ENCODE results near the gene HSPBP1. TPM values are rescaled to one million over a fixed set of nuclear protein-coding genes. Genes with fewer than 3 reads are reported as not detected.

HSPBP1 gene
- total RNA-seq, 3 donors from 2014 or later = 25.6 to 36.0 (median 29.5) TPM

DNA sequence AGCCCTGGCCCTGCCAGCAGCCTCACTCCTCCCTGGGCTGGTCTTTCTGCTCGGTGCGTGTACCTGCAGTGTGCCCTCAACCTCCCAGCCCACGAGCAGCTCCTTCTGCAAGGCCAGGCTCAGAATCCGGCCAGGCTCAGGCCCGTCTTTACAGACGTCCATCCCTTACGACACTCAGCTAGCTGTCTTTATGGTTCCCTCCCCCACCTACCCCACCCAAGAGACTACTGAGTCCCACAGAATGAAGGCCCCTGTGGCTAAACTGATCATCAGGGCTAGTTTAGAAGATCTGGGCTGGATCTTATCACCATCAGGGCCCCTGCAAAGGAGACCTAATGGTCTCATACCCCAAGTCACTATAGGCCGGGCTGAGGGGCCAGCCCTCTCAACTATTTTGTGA, 34.5 kb upstream of the HSPBP1 start:
- no peak for DNase-seq
- Histone ChIP-seq H3K4me1 (ENCODE audit: low read depth) (no peaks in the 10 kb centered on the region), H3K36me3 (ENCODE audit: low read depth) (no peaks in the 10 kb centered on the region), H3K4me3 (no peak overlapping the region), H3K9me3 (no peaks in the 10 kb centered on the region)
- ATAC-seq = no peak
- TF ChIP-seq, protein P1, sequence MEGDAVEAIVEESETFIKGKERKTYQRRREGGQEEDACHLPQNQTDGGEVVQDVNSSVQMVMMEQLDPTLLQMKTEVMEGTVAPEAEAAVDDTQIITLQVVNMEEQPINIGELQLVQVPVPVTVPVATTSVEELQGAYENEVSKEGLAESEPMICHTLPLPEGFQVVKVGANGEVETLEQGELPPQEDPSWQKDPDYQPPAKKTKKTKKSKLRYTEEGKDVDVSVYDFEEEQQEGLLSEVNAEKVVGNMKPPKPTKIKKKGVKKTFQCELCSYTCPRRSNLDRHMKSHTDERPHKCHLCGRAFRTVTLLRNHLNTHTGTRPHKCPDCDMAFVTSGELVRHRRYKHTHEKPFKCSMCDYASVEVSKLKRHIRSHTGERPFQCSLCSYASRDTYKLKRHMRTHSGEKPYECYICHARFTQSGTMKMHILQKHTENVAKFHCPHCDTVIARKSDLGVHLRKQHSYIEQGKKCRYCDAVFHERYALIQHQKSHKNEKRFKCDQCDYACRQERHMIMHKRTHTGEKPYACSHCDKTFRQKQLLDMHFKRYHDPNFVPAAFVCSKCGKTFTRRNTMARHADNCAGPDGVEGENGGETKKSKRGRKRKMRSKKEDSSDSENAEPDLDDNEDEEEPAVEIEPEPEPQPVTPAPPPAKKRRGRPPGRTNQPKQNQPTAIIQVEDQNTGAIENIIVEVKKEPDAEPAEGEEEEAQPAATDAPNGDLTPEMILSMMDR (IDR thresholded peaks at IDR 0.05) = no peak
- intact Hi-C loops (cut with DNase I, micrococcal nuclease) = no loop called here

DNA sequence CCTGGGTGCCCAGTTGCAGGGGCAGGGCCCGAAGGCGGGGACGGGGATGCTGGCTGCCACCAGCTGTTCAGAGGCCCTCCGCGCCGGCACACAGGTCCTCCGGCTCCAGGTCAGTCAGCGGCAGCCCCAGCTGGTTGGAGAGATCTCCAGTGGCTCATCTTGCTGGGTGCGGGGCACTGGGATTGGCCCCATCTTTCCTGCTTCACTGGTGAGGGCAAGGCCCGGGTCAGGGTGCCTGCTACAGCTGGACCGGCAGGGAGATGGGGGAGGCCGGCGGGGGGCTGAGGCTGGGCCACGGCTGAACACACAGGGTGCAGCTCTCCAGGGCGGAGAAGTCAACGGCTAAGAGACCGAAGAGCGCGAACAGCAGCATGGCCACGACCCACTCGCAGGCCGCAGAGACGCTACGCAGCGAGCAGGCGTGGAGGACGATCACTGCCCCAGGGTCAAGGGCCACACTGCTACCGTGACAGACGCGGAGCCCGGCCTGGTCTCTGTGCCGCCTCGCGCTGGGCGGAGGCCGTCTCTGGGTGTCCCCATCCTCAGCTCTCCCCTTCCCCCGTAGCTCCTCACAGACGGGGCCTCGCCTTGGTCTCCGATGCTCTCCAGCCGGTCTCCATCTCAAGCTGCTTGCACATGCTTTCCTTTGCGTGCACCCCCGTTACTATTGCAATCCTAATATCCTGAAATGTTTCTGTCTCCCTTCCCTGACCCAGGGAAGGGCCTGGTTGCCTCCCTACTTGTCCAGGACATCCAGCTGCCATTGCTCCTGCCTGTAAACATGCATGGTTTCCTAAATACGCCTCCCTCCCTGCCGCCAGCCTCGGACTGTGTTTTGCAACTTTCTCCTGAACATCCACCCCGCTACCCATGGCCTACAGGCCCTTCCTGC, 33.0 kb upstream of the HSPBP1 start:
- Histone ChIP-seq H3K4me1 (ENCODE audit: low read depth) (no peaks in the 10 kb centered on the region), H3K4me3 (no peak overlapping the region), H3K36me3 (ENCODE audit: low read depth) (no peaks in the 10 kb centered on the region), H3K9me3 (no peaks in the 10 kb centered on the region)
- TF ChIP-seq, protein P1 (IDR thresholded peaks at IDR 0.05) = no peak
- DNase-seq (no peak), ATAC-seq (no peak)
- intact Hi-C loops (cut with DNase I, micrococcal nuclease) = no loop called here

- intact Hi-C loops (cut with DNase I, micrococcal nuclease) = no loop called here
- TF ChIP-seq, protein P1 (IDR thresholded peaks at IDR 0.05) = no peak
- DNase-seq (no peak), ATAC-seq (no peak)
- no peaks in the 10 kb centered on the region for H3K9me3 ChIP-seq
- no peaks in the 10 kb centered on the region for H3K4me1 ChIP-seq (ENCODE audit: low read depth)
- no peak overlapping the region for H3K4me3 ChIP-seq
- no peaks in the 10 kb centered on the region for H3K36me3 ChIP-seq (ENCODE audit: low read depth)
Measured at GRCh38 chr19:55311797-55312196, 31.9 kb upstream of the HSPBP1 start.

GRCh38 chr19:55311397-55311796, 31.5 kb upstream of the HSPBP1 start:
- Histone ChIP-seq H3K9me3 (no peaks in the 10 kb centered on the region), H3K4me3 (no peak overlapping the region), H3K4me1 (ENCODE audit: low read depth) (no peaks in the 10 kb centered on the region), H3K36me3 (ENCODE audit: low read depth) (no peaks in the 10 kb centered on the region)
- TF ChIP-seq, protein P1 (IDR thresholded peaks at IDR 0.05) = no peak
- ATAC-seq (no peak), DNase-seq (no peak)
- intact Hi-C loops (cut with DNase I, micrococcal nuclease) = no loop called here

DNA sequence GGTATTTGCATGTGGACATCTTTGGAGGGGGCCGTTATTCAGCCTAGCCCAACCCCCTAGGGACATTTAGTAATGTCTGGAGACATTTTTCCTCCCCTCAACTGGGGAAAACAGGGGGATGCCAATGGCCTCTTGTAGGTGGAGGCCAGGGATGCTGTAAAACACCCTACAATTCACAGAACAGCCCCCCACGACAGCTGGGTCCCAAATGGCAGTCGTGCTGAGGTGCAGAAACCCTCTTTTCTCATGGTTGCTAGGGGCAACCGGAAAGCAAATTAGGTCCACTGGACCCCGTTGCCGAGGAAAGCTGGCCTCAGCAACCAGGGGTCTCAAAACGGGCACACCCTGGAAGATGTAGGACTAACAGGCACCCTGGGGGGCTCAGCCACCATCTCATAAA, 30.6 kb upstream of the HSPBP1 start:
- ATAC-seq = no peak
- no peaks in the 10 kb centered on the region for H3K36me3 ChIP-seq (ENCODE audit: low read depth)
- intact Hi-C loops (cut with DNase I, micrococcal nuclease) = no loop called here
- TF ChIP-seq, protein P1 (IDR thresholded peaks at IDR 0.05) = no peak
- H3K4me1 ChIP-seq (ENCODE audit: low read depth) = no peaks in the 10 kb centered on the region
- no peak for DNase-seq
- H3K9me3 ChIP-seq = no peaks in the 10 kb centered on the region
- H3K4me3 ChIP-seq = no peak overlapping the region

Measured in mucosa of descending colon (tissue), 3 donors.